ENCODE data around the gene IL24.

GRCh38 chr1:206922524-206922923 is 25.3 kb downstream of the IL24 start:
- TF ChIP-seq, protein P1, sequence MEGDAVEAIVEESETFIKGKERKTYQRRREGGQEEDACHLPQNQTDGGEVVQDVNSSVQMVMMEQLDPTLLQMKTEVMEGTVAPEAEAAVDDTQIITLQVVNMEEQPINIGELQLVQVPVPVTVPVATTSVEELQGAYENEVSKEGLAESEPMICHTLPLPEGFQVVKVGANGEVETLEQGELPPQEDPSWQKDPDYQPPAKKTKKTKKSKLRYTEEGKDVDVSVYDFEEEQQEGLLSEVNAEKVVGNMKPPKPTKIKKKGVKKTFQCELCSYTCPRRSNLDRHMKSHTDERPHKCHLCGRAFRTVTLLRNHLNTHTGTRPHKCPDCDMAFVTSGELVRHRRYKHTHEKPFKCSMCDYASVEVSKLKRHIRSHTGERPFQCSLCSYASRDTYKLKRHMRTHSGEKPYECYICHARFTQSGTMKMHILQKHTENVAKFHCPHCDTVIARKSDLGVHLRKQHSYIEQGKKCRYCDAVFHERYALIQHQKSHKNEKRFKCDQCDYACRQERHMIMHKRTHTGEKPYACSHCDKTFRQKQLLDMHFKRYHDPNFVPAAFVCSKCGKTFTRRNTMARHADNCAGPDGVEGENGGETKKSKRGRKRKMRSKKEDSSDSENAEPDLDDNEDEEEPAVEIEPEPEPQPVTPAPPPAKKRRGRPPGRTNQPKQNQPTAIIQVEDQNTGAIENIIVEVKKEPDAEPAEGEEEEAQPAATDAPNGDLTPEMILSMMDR (IDR thresholded peaks at IDR 0.05), result no peak
- no peak for TF ChIP-seq POLR2A (IDR thresholded peaks at IDR 0.05)

All from upper lobe of left lung (tissue), 4 donors.